Measurements from ENCODE around the gene LPP. TPM values are rescaled to one million over a fixed set of nuclear protein-coding genes. Genes with fewer than 3 reads are reported as not detected.

LPP gene
- total RNA-seq, 8 experiments from 2014 or later = 6.0 to 77.8 (median 15.4) TPM

- Histone ChIP-seq H3K27ac (no peak overlapping the region), H3K4me3 (no peak overlapping the region), H3K4me1 (replicated peaks in 1 of 2) (no peaks in the 10 kb centered on the region)
- ATAC-seq (replicated peaks in 6 of 8) = no peak
- WGBS, 10 experiments = 60 to 100% (median 94%) methylated on average over 1 to 4 of the region's 4 CpGs; no CpG with 5 or more reads in 1 of the 10 experiments
- in situ Hi-C loops (cut with MboI; ENCODE audit: low pct_unique_long_range_greater_than_20kb in 2 of 9, low sequenced_read_pairs in 9 of 9, unreplicated experiment in 9 of 9) = no loop called here
Observed at GRCh38 chr3:188742755-188743550, 589.0 kb downstream of the LPP start.

DNA sequence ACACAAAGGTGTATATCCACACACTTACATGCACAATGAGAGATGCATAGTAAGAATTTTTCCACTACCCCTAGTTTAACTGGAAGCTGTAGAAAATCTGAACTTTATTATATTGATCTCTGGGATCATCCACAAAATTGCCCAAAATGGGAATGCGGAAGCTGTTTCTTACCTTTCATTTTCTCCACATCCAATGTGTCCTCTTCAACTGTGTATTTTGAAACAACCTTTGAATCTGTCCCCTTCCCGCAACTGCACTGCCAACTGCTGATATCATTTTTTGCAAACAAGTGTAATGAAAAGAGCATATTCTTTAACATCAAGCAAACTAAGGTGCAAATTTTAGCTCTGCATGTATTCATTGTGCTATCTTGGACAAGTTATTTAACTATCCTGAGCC, 590.2 kb downstream of the LPP start:
- WGBS, 10 experiments = 90 to 100% (median 100%) methylated on average over 1 to 2 of the region's 2 CpGs; no CpG with 5 or more reads in 3 of the 10 experiments
- no peak overlapping the region for H3K4me3 ChIP-seq
- no peaks in the 10 kb centered on the region for H3K4me1 ChIP-seq (replicated peaks in 1 of 2)
- in situ Hi-C loops (cut with MboI; ENCODE audit: low pct_unique_long_range_greater_than_20kb in 2 of 9, low sequenced_read_pairs in 9 of 9, unreplicated experiment in 9 of 9) = no loop called here
- ATAC-seq (replicated peaks in 6 of 8) = no peak
- H3K27ac ChIP-seq = no peak overlapping the region

GRCh38 chr3:188745031-188745430, 591.1 kb downstream of the LPP start:
- no peak for ATAC-seq (replicated peaks in 6 of 8)
- in situ Hi-C loops (cut with MboI; ENCODE audit: low pct_unique_long_range_greater_than_20kb in 2 of 9, low sequenced_read_pairs in 9 of 9, unreplicated experiment in 9 of 9) = no loop called here
- Histone ChIP-seq H3K4me1 (replicated peaks in 1 of 2) (no peaks in the 10 kb centered on the region), H3K27ac (no peak overlapping the region), H3K4me3 (no peak overlapping the region)

- H3K4me1 ChIP-seq (replicated peaks in 1 of 2) = peaks cover 0 to 5% of the 10 kb centered on the region in 2 donors
- no peak overlapping the region for H3K4me3 ChIP-seq
- 66 to 100% (median 90%) methylated on average over 1 to 3 of the region's 3 CpGs for WGBS, 10 experiments
- in situ Hi-C loops (cut with MboI; ENCODE audit: low pct_unique_long_range_greater_than_20kb in 2 of 9, low sequenced_read_pairs in 9 of 9, unreplicated experiment in 9 of 9) = no loop called here
- ATAC-seq (replicated peaks in 6 of 8) = no peak
- H3K27ac ChIP-seq = no peak overlapping the region
Observed at GRCh38 chr3:188746291-188746783, 592.4 kb downstream of the LPP start.

DNA sequence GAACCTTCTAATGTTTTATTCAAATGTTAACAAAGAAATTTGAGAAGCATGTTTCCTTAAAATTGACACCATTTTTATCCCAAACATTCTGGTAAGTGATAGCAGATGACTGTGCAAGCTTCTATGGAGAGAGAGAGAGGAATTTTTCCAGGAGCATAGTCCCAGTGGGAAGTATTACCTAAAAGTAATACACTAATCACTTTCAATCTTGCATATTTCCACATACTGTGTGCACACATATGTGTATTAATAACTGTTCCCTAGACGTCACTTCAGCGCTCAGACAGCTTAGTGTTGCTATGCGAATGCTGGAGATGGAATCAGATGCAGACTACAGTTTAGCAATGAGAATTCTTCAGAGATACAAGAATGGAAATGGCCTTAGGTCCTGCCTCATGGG, 593.5 kb downstream of the LPP start:
- Histone ChIP-seq H3K4me1 (replicated peaks in 1 of 2) (peaks cover 0 to 5% of the 10 kb centered on the region in 2 donors), H3K4me3 (no peak overlapping the region), H3K27ac (no peak overlapping the region)
- in situ Hi-C loops (cut with MboI; ENCODE audit: low pct_unique_long_range_greater_than_20kb in 2 of 9, low sequenced_read_pairs in 9 of 9, unreplicated experiment in 9 of 9) = no loop called here
- 82 to 100% (median 100%) methylated on average over 1 to 3 of the region's 3 CpGs; no CpG with 5 or more reads in 5 of the 10 experiments for WGBS, 10 experiments
- peak in 3 of 8 experiments; percentile 86 to 92 (median 91) for ATAC-seq (replicated peaks in 6 of 8)

DNA sequence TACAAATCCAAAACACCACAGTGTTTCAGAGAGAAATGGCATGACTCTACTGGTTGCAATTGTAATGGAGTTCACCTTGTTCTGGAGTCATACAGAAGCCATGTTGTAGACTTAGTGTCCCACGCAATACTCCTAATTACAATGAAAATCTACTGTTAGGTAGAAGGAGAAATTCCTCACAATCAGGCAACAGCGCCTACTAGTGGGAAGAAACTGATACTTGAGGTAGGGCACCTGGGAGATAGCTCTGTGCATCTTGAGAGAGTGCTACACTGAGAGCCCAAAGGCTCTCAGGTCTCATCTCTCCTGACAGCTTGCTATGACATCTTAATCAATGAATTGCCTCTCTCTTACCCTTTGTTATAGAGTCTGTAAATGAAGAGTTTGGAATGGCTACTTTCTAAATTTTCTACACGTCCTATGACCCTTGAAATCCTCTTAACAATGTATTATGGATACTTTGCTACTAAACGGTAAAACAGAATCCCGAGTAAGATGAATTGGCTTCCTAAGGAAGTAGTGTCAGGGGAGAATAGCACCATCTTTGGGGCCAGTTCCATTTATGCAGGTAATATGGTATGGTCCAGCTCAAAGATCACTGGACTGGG, 595.2 kb downstream of the LPP start:
- 67 to 100% (median 88%) methylated on average over 2 to 5 of the region's 5 CpGs; no CpG with 5 or more reads in 1 of the 10 experiments for WGBS, 10 experiments
- Histone ChIP-seq H3K27ac (no peak overlapping the region), H3K4me3 (no peak overlapping the region), H3K4me1 (replicated peaks in 1 of 2) (peaks cover 0 to 5% of the 10 kb centered on the region in 2 donors)
- peak in 2 of 8 experiments; percentile 32 to 41 for ATAC-seq (replicated peaks in 6 of 8)
- in situ Hi-C loops (cut with MboI; ENCODE audit: low pct_unique_long_range_greater_than_20kb in 2 of 9, low sequenced_read_pairs in 9 of 9, unreplicated experiment in 9 of 9) = no loop called here

- 75 to 100% (median 96%) methylated on average over 1 to 4 of the region's 4 CpGs for WGBS, 10 experiments
- Histone ChIP-seq H3K4me1 (replicated peaks in 1 of 2) (peaks cover 0 to 5% of the 10 kb centered on the region in 2 donors), H3K4me3 (no peak overlapping the region), H3K27ac (no peak overlapping the region)
- in situ Hi-C loops (cut with MboI; ENCODE audit: low pct_unique_long_range_greater_than_20kb in 2 of 9, low sequenced_read_pairs in 9 of 9, unreplicated experiment in 9 of 9) = no loop called here
- no peak for ATAC-seq (replicated peaks in 6 of 8)
Observed at GRCh38 chr3:188749830-188750229, 595.9 kb downstream of the LPP start.

- ATAC-seq (replicated peaks in 6 of 8) = no peak
- in situ Hi-C loops (cut with MboI; ENCODE audit: low pct_unique_long_range_greater_than_20kb in 2 of 9, low sequenced_read_pairs in 9 of 9, unreplicated experiment in 9 of 9) = no loop called here
- WGBS, 10 experiments = 25 to 100% (median 85%) methylated on average over 1 of the region's 1 CpG; no CpG with 5 or more reads in 2 of the 10 experiments
- H3K4me1 ChIP-seq (replicated peaks in 1 of 2) = peaks cover 0 to 5% of the 10 kb centered on the region in 2 donors
- no peak overlapping the region for H3K27ac ChIP-seq
- H3K4me3 ChIP-seq = no peak overlapping the region
Observed at GRCh38 chr3:188750617-188751016, 596.7 kb downstream of the LPP start.

DNA sequence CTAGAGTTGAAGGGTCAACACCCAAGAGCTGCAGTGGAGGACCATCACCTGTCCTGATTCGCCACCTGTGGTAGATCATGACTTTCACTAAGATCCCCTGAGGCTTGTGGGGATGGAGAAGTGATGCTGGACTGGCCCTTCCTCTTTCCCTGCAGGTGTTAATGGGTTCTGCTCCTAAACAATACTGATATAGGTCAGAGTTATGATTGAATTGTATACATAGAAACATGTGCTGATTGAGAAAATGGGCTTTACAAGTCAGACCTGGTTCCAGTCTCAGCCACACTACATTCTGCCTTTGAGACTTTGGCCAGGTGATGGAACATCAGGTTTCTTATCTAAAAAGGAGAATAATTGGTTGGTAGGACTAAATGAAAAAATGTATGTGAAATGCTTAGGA, 598.9 kb downstream of the LPP start:
- H3K4me3 ChIP-seq = no peak overlapping the region
- in situ Hi-C loops (cut with MboI; ENCODE audit: low pct_unique_long_range_greater_than_20kb in 2 of 9, low sequenced_read_pairs in 9 of 9, unreplicated experiment in 9 of 9) = no loop called here
- no peak for ATAC-seq (replicated peaks in 6 of 8)
- no peak overlapping the region for H3K27ac ChIP-seq
- H3K4me1 ChIP-seq (replicated peaks in 1 of 2) = peaks cover 0 to 5% of the 10 kb centered on the region in 2 donors
- WGBS, 10 experiments = 89 to 100% methylated on average over 1 of the region's 1 CpG; no CpG with 5 or more reads in 8 of the 10 experiments

DNA sequence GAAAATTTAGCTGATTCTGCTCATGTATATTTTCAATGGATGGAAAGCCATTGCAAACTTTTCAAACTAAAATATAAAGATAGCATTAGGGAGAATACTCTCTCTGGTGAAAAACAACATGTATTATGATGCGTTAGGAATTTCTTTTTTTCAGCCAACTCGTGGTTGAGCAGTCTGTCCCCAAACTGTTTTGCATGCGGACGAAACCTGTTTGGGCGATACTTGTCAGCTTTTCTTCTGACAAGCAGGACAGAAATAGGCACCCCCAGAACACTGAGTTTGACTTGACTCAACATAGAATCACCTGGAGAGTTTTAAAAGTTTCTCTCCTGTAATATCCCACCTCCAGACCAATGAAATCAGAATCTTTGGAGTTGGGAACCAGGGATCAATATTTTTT, 600.3 kb downstream of the LPP start:
- Histone ChIP-seq H3K27ac (no peak overlapping the region), H3K4me3 (no peak overlapping the region), H3K4me1 (replicated peaks in 1 of 2) (peaks cover 0 to 5% of the 10 kb centered on the region in 2 donors)
- ATAC-seq (replicated peaks in 6 of 8) = no peak
- 60 to 97% (median 83%) methylated on average over 2 to 5 of the region's 5 CpGs; no CpG with 5 or more reads in 1 of the 10 experiments for WGBS, 10 experiments
- in situ Hi-C loops (cut with MboI; ENCODE audit: low pct_unique_long_range_greater_than_20kb in 2 of 9, low sequenced_read_pairs in 9 of 9, unreplicated experiment in 9 of 9) = no loop called here

- WGBS, 10 experiments = 83 to 100% (median 96%) methylated on average over 1 to 3 of the region's 3 CpGs; no CpG with 5 or more reads in 4 of the 10 experiments
- H3K4me1 ChIP-seq (replicated peaks in 1 of 2) = no peaks in the 10 kb centered on the region
- no peak overlapping the region for H3K27ac ChIP-seq
- in situ Hi-C loops (cut with MboI; ENCODE audit: low pct_unique_long_range_greater_than_20kb in 2 of 9, low sequenced_read_pairs in 9 of 9, unreplicated experiment in 9 of 9) = no loop called here
- no peak overlapping the region for H3K4me3 ChIP-seq
- no peak for ATAC-seq (replicated peaks in 6 of 8)
Observed at GRCh38 chr3:188756241-188756640, 602.3 kb downstream of the LPP start.

GRCh38 chr3:188759336-188760005, 605.5 kb downstream of the LPP start:
- 86 to 100% (median 100%) methylated on average over 1 to 5 of the region's 5 CpGs; no CpG with 5 or more reads in 3 of the 10 experiments for WGBS, 10 experiments
- no peak for ATAC-seq (replicated peaks in 6 of 8)
- no peak overlapping the region for H3K27ac ChIP-seq
- in situ Hi-C loops (cut with MboI; ENCODE audit: low pct_unique_long_range_greater_than_20kb in 2 of 9, low sequenced_read_pairs in 9 of 9, unreplicated experiment in 9 of 9) = no loop called here
- no peaks in the 10 kb centered on the region for H3K4me1 ChIP-seq (replicated peaks in 1 of 2)
- H3K4me3 ChIP-seq = no peak overlapping the region

- 64 to 100% (median 80%) methylated on average over 1 to 3 of the region's 3 CpGs; no CpG with 5 or more reads in 6 of the 10 experiments for WGBS, 10 experiments
- Histone ChIP-seq H3K4me3 (no peak overlapping the region), H3K4me1 (replicated peaks in 1 of 2) (no peaks in the 10 kb centered on the region), H3K27ac (no peak overlapping the region)
- in situ Hi-C loops (cut with MboI; ENCODE audit: low pct_unique_long_range_greater_than_20kb in 2 of 9, low sequenced_read_pairs in 9 of 9, unreplicated experiment in 9 of 9) = no loop called here
- ATAC-seq (replicated peaks in 6 of 8) = no peak
Observed at GRCh38 chr3:188760408-188760807, 606.5 kb downstream of the LPP start.
